Endothelial cell (in vitro differentiated cells): ENCODE data around the gene CDK3. TPM values are rescaled to one million over a fixed set of nuclear protein-coding genes. Genes with fewer than 3 reads are reported as not detected.

Experiments used
- DNase-seq: peaks from one replicate; pipeline ENCODE4 v3.0.0; 2021; ENCODE audit warnings: low spot score
- H3K27ac Mint-ChIP-seq: one replicate; pipeline ENCODE4 v1.8.0; 2021; ENCODE audit warnings: mixed read lengths, inconsistent platforms; ENCODE audit not compliant: unreplicated experiment
- H3K27me3 Mint-ChIP-seq: one replicate; pipeline ENCODE4 v1.8.0; 2021; ENCODE audit warnings: mild to moderate bottlenecking, moderate library complexity, mixed read lengths, inconsistent platforms; ENCODE audit not compliant: unreplicated experiment
- H3K36me3 Mint-ChIP-seq: one replicate; pipeline ENCODE4 v1.8.0; 2021; ENCODE audit warnings: mild to moderate bottlenecking, low read depth, mixed read lengths, inconsistent platforms; ENCODE audit not compliant: unreplicated experiment
- H3K4me1 Mint-ChIP-seq: one replicate; pipeline ENCODE4 v1.8.0; 2021; ENCODE audit warnings: mild to moderate bottlenecking, mixed read lengths, inconsistent platforms; ENCODE audit not compliant: unreplicated experiment
- H3K4me3 Mint-ChIP-seq: one replicate; pipeline ENCODE4 v1.8.0; 2021; ENCODE audit warnings: mild to moderate bottlenecking, mixed read lengths, inconsistent platforms; ENCODE audit not compliant: unreplicated experiment
- H3K9me3 Mint-ChIP-seq: one replicate; pipeline ENCODE4 v1.8.0; 2021; ENCODE audit warnings: mixed read lengths, inconsistent platforms; ENCODE audit not compliant: unreplicated experiment
- total RNA-seq: library from RNA; stranded (reverse); fragmentation: NEBNext Ultra II Directional; extraction: Animal tissue kit (Norgen Biotek cat#: 25700); gene quantifications from one replicate; pipeline ENCODE4 v1.2.1, GENCODE V29; 2021; ENCODE audit not compliant: unreplicated experiment
- TF ChIP-seq, protein P1 (sequence below): fragments of 200-600 bp; sonication (generic); IDR thresholded peaks from one replicate; pipeline ENCODE4 v1.5.0; 2021; ENCODE audit warnings: antibody characterized with exemption; ENCODE audit not compliant: unreplicated experiment

The CDK3 gene
- total RNA-seq, 1 donor from 2014 or later = 8.4 TPM

DNA sequence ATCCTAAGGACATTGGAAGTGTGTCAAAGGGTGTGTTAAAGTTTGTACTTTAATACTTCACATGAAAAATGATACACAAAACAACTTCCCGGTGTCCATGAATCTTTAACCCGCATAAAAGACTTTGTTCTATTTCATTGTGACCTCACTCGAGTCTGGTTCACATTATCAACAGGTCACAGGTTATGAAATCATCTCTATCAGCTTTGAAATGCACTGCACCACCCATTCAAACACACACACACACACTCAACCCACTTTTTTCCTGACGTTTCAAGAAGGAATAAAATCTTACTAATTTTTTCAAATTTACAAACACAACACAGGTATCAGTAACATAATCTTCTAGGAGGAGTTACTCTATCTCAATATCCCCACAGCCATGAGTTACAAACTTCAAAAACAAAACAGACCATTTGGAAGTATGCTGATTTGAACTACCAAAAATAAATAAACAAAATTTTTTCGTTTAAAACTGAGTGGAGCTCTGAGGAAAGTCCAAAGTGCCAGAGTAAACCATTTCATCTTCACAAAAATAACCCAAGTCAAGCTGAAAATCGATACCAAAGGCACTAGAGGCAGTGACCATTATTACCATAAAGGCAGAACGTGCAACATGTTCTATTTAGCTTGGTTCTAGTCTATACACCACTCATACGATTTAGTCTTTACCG is 24.3 kb upstream of the CDK3 start:
- no peak for DNase-seq
- H3K36me3 Mint-ChIP-seq = peaks cover 6% of the 10 kb centered on the region
- H3K27ac Mint-ChIP-seq = no peak overlapping the region
- H3K4me1 Mint-ChIP-seq = peaks cover 37% of the 10 kb centered on the region
- TF ChIP-seq, protein P1, sequence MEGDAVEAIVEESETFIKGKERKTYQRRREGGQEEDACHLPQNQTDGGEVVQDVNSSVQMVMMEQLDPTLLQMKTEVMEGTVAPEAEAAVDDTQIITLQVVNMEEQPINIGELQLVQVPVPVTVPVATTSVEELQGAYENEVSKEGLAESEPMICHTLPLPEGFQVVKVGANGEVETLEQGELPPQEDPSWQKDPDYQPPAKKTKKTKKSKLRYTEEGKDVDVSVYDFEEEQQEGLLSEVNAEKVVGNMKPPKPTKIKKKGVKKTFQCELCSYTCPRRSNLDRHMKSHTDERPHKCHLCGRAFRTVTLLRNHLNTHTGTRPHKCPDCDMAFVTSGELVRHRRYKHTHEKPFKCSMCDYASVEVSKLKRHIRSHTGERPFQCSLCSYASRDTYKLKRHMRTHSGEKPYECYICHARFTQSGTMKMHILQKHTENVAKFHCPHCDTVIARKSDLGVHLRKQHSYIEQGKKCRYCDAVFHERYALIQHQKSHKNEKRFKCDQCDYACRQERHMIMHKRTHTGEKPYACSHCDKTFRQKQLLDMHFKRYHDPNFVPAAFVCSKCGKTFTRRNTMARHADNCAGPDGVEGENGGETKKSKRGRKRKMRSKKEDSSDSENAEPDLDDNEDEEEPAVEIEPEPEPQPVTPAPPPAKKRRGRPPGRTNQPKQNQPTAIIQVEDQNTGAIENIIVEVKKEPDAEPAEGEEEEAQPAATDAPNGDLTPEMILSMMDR = no peak
- peaks cover 3% of the 10 kb centered on the region for H3K27me3 Mint-ChIP-seq
- H3K9me3 Mint-ChIP-seq = no peaks in the 10 kb centered on the region
- H3K4me3 Mint-ChIP-seq = peak overlapping the region; percentile 29

DNA sequence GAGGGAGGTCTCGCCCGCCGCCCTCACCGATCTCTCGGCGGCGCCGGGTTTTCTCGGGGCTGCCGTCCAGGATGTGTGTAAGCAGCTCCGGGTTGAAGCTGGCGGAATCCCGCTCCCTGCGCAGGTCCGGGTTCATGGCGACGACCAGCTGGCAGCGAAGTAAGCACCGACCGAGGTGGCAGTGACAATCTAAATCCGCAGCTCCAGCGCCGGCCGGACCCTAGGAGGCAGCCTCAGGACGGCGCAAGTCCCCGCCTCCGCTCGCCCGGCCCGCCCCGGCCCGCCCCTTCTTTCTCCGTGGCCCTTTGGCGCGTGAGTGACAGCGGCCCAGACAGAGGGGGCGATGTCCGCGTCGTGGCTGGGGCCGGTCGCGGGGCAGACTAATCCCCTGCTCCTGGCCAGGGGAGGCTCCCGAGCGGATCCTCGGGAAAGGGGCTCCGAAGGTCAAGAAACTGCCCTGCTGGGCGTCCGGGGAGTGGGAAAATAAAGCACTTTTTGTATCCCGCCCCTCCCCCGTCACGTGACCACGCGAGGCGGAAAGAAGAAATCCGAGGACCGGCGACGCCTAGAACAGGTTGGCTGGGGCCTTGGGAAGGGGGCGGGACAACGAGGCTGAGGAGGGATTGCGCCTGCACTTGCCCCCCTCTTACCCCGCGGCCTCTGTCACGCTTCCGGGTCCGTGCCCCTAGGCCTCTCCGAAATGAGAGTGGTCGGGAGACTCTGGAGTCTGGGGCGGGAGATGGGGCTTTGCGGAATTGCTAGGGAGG is 21.5 kb upstream of the CDK3 start, which contains the start of the genes ACOX1 and TEN1:
Gene ACOX1 (minus strand): TSS at position 229 of the 767 bp plus-strand sequence. CDS start 93 bp downstream, at position 136.
Gene TEN1 (plus strand): TSS at position 303 of the 767 bp plus-strand sequence. CDS start 6,953 bp downstream, outside the sequence.
- Mint-ChIP-seq H3K27ac (peak within 1 kb of the TSS; percentile 100), H3K9me3 (no peaks in the 10 kb centered on the region), H3K4me3 (peak within 1 kb of the TSS; percentile 98), H3K27me3 (peaks cover 1% of the 10 kb centered on the region), H3K36me3 (no peaks in the 10 kb centered on the region), H3K4me1 (peaks cover 26% of the 10 kb centered on the region)
- TF ChIP-seq, protein P1 = peak; percentile 16
- peak; percentile 93 for DNase-seq

DNA sequence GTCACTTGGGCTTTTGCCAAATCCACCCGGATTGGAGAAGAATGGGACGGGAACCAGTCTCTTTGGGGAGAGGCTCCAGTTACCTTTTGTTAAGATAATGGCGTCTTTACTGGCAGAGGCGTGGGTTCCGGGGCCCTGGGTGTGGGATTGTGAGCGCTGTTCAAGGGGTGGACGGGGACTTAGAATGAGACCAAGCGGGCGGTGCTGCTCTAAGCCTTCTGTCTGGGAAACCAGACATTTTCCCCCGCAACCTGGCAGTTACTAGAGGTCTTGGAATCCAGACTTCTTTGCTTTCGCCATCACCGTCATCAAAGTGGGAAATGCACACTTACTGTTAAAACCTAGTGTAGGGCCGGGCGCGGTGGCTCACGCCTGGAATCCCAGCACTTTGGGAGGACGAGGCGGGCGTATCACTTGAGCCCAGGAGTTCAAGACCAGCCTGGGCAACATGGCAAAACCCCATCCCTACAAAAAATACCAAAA is 20.9 kb upstream of the CDK3 start:
- Mint-ChIP-seq H3K4me1 (peaks cover 26% of the 10 kb centered on the region), H3K36me3 (no peaks in the 10 kb centered on the region), H3K4me3 (peak overlapping the region; percentile 98), H3K9me3 (no peaks in the 10 kb centered on the region), H3K27ac (peak overlapping the region; percentile 100), H3K27me3 (peaks cover 1% of the 10 kb centered on the region)
- TF ChIP-seq, protein P1 = no peak
- DNase-seq = no peak

DNA sequence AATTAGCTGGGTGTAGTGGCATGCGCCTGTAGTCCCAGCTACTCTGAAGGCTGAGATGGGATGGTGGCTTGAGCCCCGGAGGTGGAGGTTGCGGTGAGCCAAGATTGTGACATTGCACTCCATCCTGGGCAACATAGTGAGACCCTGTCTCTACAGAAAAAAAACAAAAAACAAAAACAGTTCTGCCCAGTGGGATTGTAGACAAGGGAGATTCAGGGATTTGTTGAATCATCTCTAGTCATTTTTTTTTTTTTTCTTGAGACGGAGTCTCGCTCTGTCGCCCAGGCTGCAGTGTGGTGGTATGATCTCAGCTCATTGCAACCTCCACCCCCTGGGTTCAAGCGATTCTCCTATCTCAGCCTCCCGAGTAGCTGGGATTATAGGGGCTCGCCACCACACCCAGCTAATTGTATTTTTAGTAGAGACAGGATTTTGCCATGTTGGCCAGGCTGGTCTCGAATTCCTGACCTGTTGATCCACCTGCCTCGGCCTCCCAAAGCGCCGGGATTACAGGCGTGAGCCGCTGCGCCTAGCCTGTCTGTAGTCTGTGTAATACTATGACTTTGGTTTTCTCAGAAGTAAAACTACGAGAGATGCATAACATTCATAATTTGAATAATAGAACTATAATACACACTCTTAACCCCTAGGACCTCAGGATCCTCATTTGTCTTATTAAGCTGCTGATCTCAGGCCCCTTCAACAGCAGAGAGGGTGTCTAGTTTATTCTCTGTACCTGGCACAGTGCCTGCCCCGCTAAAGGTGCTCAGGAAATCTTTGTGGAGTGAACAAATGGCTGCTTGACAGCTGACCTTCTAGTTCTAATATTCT is 20.3 kb upstream of the CDK3 start:
- H3K4me3 Mint-ChIP-seq = peak overlapping the region; percentile 98
- peaks cover 1% of the 10 kb centered on the region for H3K27me3 Mint-ChIP-seq
- peak overlapping the region; percentile 100 for H3K27ac Mint-ChIP-seq
- no peaks in the 10 kb centered on the region for H3K36me3 Mint-ChIP-seq
- DNase-seq = no peak
- peaks cover 26% of the 10 kb centered on the region for H3K4me1 Mint-ChIP-seq
- TF ChIP-seq, protein P1 = no peak
- H3K9me3 Mint-ChIP-seq = no peaks in the 10 kb centered on the region
